ENCODE data around the gene TACR1.
"Not testable (repeated sequence)": the region's sequence is repeated elsewhere in the genome, so short reads cannot be mapped to it uniquely, and the experiment has no call there.

The TACR1 gene

GRCh38 chr2:75221862-75222261 is 22.5 kb upstream of the TACR1 start:
- H3K4me3 ChIP-seq (ENCODE audit: low read depth, low read length) = no peak overlapping the region
- H3K9me3 ChIP-seq = no peaks in the 10 kb centered on the region
- no peaks in the 10 kb centered on the region for H3K36me3 ChIP-seq
- H3K4me1 ChIP-seq = peaks cover 3% of the 10 kb centered on the region
- peaks cover 3% of the 10 kb centered on the region; the same call in 1 of the 2 replicates for H3K27me3 ChIP-seq
- DNase-seq = no peak
- TF ChIP-seq CTCF (IDR thresholded peaks at IDR 0.05; ENCODE audit: low read depth, low read length) = no peak

GRCh38 chr2:75219213-75219612 is 19.9 kb upstream of the TACR1 start:
- not testable (repeated sequence) for H3K4me3 ChIP-seq (ENCODE audit: low read depth, low read length); H3K36me3 ChIP-seq; H3K4me1 ChIP-seq; DNase-seq; H3K9me3 ChIP-seq; H3K27me3 ChIP-seq

GRCh38 chr2:75211266-75211770 is 12.0 kb upstream of the TACR1 start:
- no peak for DNase-seq
- no peak for TF ChIP-seq CTCF (IDR thresholded peaks at IDR 0.05; ENCODE audit: low read depth, low read length)
- no peaks in the 10 kb centered on the region; the same call in 1 of the 2 replicates for H3K27me3 ChIP-seq

GRCh38 chr2:75210409-75210808 is 11.1 kb upstream of the TACR1 start:
- no peaks in the 10 kb centered on the region for H3K4me1 ChIP-seq
- H3K27me3 ChIP-seq = no peaks in the 10 kb centered on the region; the same call in 1 of the 2 replicates
- no peak for TF ChIP-seq CTCF (IDR thresholded peaks at IDR 0.05; ENCODE audit: low read depth, low read length)
- H3K4me3 ChIP-seq (ENCODE audit: low read depth, low read length) = no peak overlapping the region
- no peaks in the 10 kb centered on the region for H3K36me3 ChIP-seq
- DNase-seq = no peak
- no peaks in the 10 kb centered on the region for H3K9me3 ChIP-seq

More at GRCh38 chr2:75211266-75211770, 12.0 kb upstream of the TACR1 start:
- H3K4me1 ChIP-seq = no peaks in the 10 kb centered on the region
- H3K9me3 ChIP-seq = no peaks in the 10 kb centered on the region
- no peaks in the 10 kb centered on the region for H3K36me3 ChIP-seq
- no peak overlapping the region for H3K4me3 ChIP-seq (ENCODE audit: low read depth, low read length)

GRCh38 chr2:75208738-75209137 is 9.4 kb upstream of the TACR1 start:
- TF ChIP-seq CTCF (IDR thresholded peaks at IDR 0.05; ENCODE audit: low read depth, low read length) = no peak
- Histone ChIP-seq H3K4me3 (ENCODE audit: low read depth, low read length) (no peak overlapping the region), H3K36me3 (no peaks in the 10 kb centered on the region), H3K4me1 (no peaks in the 10 kb centered on the region), H3K9me3 (no peaks in the 10 kb centered on the region), H3K27me3 (no peaks in the 10 kb centered on the region; the same call in 1 of the 2 replicates)
- DNase-seq = no peak

GRCh38 chr2:75204833-75205232 is 5.5 kb upstream of the TACR1 start:
- no peaks in the 10 kb centered on the region for H3K4me1 ChIP-seq
- TF ChIP-seq CTCF (IDR thresholded peaks at IDR 0.05; ENCODE audit: low read depth, low read length) = no peak
- no peaks in the 10 kb centered on the region for H3K9me3 ChIP-seq
- H3K4me3 ChIP-seq (ENCODE audit: low read depth, low read length) = no peak overlapping the region
- DNase-seq = no peak
- no peaks in the 10 kb centered on the region for H3K36me3 ChIP-seq
- peaks cover 11% of the 10 kb centered on the region for H3K27me3 ChIP-seq

- Histone ChIP-seq H3K4me1 (no peaks in the 10 kb centered on the region), H3K4me3 (ENCODE audit: low read depth, low read length) (no peak overlapping the region), H3K36me3 (no peaks in the 10 kb centered on the region), H3K27me3 (peaks cover 29% of the 10 kb centered on the region), H3K9me3 (no peaks in the 10 kb centered on the region)
- DNase-seq = no peak
- TF ChIP-seq CTCF (IDR thresholded peaks at IDR 0.05; ENCODE audit: low read depth, low read length) = no peak
These were observed 3.0 kb upstream of the TACR1 start for GRCh38 chr2:75202359-75202758.
